Adipose tissue (tissue), 3 donors: ENCODE measurements around the gene PLCH2. TPM values are rescaled to one million over a fixed set of nuclear protein-coding genes. Genes with fewer than 3 reads are reported as not detected.
"Not testable (repeated sequence)": the region's sequence is repeated elsewhere in the genome, so short reads cannot be mapped to it uniquely, and the experiment has no call there.

Experiments
- H3K27ac ChIP-seq: one replicate; pipeline ENCODE4 v1.5.1; 2013; ENCODE audit warnings: low read depth, low read length
- WGBS, 3 donors: extraction: QIAGEN DNeasy Blood & Tissue Kit; methylation state at CpG; one replicate each; pipeline ENCODE4 v1.1.7; 2013; 5-methylcytosine and 5-hydroxymethylcytosine counted together
- polyA plus RNA-seq, 3 donors: library from polyadenylated mRNA; stranded (reverse); fragments of 200-250 nt; gene quantifications; one replicate each; pipeline ENCODE4 v1.2.3, GENCODE V29; 2013
- donor health status: healthy with polysubstance abuse.
- donor health status: Bipolar disorder and iron deficiency.
- donor health status: healthy.

Gene PLCH2
- polyA plus RNA-seq, 3 donors: 0.45 to 2.2 (median 0.62) TPM

DNA sequence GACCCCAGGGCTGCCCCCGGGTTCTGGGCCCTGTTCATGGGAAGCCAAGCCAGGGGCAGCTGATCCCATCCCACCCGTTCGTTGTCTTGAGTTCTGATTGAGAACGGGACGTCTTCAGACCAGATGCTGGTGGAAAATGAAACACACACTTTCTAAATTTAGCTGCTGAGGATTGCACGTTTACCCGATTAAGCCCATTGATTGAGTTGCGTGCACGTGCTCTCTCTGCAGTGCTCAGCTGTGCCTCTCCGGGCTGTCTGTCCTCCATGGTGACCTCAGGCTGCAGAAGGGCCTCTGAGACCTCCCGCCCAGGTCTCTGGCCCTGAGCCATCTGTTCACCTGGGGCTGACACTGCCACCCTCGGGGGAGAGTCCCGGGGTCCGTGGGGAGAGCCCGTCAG is 36.7 kb upstream of the PLCH2 start:
- H3K27ac ChIP-seq: no peak overlapping the region
- 58 to 78% (median 74%) methylated on average over 15 of the region's 15 CpGs for WGBS, 3 donors

DNA sequence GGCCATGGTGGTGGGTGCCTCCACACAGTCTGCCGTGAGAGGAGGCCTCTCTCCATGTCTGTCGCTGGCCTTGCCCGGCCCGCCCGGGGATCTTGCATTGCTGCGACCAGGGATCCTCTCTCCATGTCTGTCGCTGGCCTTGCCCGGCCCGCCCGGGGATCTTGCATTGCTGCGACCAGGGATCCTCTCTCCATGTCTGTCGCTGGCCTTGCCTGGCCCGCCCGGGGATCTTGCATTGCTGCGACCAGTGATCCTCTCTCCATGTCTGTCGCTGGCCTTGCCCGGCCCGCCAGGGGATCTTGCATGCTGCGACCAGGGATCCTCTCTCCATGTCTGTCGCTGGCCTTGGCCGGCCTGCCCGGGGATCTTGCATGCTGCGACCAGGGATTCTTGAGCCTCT is 35.7 kb upstream of the PLCH2 start:
- not testable (repeated sequence) for H3K27ac ChIP-seq
- 73 to 93% (median 90%) methylated on average over 12 to 23 of the region's 23 CpGs for WGBS, 3 donors

DNA sequence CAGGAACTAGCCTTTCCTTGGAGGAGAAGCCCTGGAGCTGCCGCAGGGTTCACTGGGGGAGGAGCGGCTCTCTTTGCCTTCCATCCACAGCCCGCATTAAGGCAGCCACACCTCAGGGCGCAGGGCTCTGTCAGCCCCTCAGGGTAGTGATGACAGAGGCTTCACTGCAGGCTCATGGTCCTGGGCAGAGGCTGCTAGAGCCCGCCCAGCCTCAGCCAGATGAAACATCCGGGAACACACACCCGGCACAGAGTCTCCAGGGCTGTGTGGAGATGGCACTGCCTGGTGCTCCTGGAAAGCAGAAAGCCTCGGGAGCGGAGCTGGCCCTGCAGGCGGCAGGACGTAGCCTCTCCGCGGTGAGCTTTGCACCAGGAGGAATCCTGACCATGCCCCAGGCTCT is 34.3 kb upstream of the PLCH2 start:
- H3K27ac ChIP-seq: no peak overlapping the region
- 53 to 58% (median 58%) methylated on average over 12 to 13 of the region's 13 CpGs for WGBS, 3 donors

DNA sequence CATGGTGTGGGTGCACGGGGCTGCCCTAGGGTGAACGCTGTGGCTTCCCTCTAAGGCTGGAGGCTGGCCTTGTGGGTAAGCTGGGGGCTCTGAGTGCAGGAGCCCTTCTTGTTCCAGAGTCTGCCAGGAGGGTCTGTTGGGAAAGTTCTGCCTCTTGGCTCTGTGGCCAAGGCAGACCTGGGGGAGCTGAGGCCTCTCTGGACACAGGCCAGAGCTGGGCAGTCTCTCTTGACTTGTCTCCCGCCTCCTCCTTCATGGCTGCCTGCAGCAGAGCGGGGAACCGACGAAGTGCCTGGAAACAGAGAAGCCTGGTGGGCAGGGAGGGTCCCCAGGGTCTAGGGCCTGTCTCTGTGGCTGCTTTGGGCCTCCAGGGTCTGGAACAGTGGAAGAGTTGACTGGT is 33.4 kb upstream of the PLCH2 start:
- WGBS, 3 donors: 35 to 53% (median 45%) methylated on average over 6 of the region's 6 CpGs
- no peak overlapping the region for H3K27ac ChIP-seq

DNA sequence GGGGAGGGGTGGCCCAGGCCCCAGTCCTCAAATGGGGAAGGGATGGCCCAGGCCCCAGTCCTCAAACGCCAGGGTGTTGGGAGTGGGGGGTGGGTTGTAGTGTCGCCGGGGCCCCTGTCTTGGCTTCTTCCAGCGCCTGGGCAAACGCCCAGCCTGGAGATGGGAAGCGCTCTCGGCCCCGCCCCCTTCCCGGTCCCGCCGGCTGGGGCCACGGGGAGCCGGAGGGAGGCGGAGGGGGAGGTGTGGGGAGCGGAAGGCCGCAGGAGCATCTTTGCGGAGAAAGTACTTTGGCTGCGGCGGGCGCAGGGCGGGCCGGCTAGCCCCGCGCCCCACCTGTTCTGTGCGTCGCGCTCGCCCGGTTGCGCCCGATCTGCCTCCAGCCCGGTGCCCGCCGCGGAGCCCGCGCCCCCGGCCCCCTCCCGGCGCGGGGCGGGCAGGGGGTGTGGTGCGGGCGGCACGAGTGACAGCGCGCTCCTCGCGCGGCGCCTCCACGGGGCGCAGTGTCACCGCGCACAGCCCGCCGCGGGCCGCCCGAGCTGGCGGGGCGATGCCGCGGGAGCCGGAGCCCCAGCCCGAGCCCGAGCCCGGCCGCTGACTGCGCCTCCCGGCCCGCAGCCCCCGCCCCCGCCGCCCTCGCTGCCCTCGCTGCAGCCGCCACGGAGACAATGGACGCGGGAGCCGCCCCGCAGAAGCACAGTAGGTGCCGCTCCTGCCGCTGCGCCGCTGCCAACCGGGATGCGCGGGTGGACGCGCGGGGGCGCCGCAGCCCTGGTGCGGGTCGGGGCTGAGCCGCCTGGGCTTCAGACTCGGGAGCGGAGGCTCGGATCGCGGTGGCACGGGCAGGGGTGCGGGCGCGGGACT is 32.6 kb upstream of the PLCH2 start:
- 1 to 2% (median 1%) methylated on average over 66 to 106 of the region's 107 CpGs for WGBS, 3 donors

DNA sequence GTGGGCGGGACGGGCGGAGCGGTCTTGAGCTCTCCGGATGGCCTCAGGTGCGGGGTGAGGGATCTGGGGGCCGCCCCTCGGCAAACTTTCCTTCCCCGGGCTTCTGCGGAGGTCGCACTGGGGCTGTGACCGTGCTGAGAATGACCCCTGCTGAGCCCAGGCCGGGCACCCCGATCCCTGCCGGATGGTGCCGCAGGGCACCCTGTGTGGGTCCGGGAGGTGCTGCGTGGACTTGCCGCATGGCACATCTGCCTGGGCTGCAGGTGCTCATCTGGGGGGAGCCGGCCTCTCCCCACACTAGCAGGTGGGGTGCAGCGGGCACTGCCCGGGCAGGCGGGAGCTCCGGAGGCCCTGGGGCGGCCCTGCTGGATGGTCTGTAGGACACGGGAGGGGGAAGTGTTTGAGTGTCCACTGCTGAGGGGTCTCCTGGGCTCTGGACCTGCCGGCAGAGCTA is 31.9 kb upstream of the PLCH2 start:
- WGBS, 3 donors: 31 to 40% (median 36%) methylated on average over 27 of the region's 27 CpGs
- H3K27ac ChIP-seq: no peak overlapping the region

More for the DNA sequence above, 32.6 kb upstream of the PLCH2 start:
- H3K27ac ChIP-seq: no peak overlapping the region

DNA sequence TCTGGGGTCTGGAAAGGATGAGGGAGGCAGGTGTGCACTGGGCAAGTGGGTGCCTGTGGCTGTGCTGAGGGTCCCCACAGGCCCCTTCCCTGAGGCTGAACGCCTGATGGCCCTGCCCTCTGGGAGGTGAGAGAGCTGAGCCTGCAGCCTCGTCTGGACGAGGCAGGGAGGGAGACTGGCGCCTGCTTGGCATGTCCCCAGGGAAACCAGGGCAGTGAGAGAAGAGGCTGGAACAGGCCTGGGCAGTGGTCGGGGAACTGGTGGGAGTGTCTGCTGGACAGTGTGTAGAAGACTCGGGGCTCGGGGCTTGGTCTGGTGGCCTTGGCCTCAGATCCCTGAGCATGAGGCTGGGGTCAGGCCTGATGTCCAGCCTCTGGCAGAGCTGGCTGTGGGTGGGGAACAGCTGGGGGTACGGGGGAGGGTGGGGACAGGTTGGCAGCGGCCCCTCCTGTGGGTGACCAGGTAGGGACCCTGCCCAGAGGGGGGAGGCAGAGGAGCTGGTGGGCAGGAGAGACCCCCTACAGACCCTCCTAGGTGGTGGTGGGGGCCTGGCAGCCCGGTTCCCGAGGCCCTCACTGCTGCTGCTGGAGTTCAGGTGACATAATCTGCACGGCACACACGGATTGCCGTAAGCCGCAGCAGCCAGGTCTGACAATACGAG is 30.8 kb upstream of the PLCH2 start:
- 55 to 73% (median 61%) methylated on average over 16 of the region's 16 CpGs for WGBS, 3 donors
- H3K27ac ChIP-seq: no peak overlapping the region

DNA sequence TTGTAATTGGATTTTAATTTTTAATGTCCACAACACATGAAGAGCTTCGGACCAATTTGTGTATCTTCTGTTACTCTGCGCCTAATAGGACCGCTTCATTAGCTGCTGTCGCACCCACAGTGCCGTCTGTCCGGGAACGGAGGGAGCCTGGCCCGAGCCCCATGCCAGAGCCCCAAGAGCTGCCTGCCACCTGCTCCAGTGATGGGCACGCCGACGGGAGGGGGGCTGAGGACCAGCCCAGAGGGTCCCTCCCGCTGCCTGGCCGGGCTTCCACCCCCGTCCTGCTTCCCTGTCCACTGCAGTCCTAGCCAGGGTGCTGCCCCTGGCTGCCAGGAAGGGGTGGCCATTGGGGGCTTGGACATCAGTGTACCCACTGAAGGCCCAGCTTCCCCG is 30.3 kb upstream of the PLCH2 start:
- H3K27ac ChIP-seq: no peak overlapping the region
- WGBS, 3 donors: 68 to 80% (median 69%) methylated on average over 14 to 15 of the region's 15 CpGs

DNA sequence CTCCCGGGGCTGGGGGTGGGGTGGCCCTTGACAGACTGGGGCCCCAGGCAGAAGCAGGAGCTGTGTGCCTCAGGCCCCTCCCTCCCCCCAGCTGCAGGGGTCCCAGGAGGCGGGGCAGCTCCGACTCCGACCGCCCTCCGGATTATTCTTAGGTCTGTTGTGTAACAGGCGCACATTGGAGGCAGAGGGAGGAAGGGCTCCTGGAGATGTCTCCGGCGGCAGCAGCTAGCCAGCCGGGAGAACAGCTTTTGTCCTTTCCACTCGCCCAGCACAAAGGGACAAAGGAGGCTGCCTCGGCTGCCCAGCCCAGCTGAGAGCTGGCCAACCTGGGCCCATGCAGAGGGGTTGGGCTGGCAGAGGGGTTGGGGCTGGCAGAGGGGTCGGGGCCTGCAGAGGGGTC is 29.7 kb upstream of the PLCH2 start:
- whole genome bisulfite sequencing, 3 donors: 8 to 35% (median 13%) methylated on average over 12 to 13 of the region's 13 CpGs

DNA sequence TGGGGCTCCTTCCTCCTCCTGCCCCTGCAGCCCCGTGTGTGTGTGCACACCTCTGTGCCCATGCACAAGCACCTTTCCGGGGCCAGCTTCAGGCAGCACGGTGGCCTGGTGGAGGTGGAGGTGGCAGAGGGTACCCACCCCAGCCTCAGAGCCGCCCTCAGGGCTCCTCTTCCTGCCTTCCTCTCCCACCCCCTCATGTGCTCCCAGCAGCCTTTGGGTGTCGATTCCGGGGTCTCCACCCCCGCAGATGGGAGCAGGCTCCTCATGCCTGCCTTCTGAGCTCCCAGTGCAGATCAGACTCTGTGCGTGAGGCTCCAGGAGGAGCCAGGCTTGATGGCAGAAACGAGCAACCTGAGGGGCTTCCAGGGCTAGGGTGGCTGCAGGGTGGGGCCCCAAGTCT is 29.2 kb upstream of the PLCH2 start:
- 36 to 55% (median 48%) methylated on average over 8 to 9 of the region's 9 CpGs for WGBS, 3 donors
- no peak overlapping the region for H3K27ac ChIP-seq

More for the DNA sequence above, 29.7 kb upstream of the PLCH2 start:
- no peak overlapping the region for H3K27ac ChIP-seq

DNA sequence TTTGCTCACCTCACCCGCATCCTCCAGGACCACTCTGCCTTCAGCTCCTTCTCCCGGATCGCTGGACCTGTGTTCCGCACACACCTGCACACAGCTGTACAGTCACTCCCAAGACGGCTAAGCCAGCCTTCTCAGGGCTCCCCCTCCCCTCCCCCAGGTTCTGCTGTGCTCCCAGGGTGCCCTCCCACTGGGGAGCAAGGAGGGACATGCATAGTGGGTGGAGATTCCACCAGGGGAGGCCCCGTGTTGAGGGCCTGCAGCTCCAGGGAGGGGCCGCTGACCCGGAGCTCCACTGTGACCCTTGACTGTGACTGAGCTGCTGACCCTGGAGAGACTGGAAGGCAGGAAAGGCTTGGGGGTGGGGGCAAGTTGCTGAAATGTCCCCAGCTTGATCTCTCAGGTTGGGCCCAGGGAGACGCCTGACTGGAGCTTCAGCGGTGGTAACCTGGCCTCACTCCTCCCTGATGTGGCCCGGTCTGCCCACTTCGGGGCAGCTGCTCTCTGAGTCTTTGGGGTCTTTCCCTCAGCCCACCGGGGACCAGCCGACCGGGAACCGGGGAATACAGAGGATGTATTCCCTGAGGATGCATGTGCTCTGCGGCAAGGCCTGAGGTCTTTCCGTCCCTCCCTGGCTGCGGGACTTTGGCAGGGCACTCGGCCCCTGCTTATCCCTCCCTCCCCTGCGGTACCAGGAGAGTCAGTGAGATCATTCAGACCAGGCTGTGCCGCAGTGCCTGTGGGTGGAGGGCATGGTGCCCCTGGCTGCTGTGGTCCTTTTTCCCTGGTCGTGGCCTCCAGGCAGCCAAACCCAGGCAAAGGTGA is 28.6 kb upstream of the PLCH2 start:
- 61 to 72% (median 63%) methylated on average over 23 of the region's 23 CpGs for WGBS, 3 donors
- H3K27ac ChIP-seq: no peak overlapping the region

DNA sequence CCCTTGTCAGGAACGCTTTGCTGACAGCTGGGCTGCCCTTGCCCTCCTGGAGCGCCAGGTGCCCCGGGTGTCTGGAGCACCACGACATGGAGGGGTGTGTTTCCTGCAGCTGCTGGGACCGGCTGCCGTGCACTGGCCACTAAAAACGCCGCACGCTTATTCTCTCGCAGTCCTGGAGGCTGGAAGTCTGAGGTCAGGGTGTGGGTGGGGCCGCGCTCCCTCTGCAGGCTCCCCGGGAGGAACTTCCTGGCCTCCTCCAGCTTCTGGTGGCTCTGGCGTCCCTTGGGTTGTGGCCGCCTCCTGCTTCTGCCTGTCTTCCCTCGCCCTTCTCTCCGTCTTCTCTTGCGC is 28.0 kb upstream of the PLCH2 start:
- no peak overlapping the region for H3K27ac ChIP-seq
- 35 to 58% (median 42%) methylated on average over 18 of the region's 18 CpGs for WGBS, 3 donors

DNA sequence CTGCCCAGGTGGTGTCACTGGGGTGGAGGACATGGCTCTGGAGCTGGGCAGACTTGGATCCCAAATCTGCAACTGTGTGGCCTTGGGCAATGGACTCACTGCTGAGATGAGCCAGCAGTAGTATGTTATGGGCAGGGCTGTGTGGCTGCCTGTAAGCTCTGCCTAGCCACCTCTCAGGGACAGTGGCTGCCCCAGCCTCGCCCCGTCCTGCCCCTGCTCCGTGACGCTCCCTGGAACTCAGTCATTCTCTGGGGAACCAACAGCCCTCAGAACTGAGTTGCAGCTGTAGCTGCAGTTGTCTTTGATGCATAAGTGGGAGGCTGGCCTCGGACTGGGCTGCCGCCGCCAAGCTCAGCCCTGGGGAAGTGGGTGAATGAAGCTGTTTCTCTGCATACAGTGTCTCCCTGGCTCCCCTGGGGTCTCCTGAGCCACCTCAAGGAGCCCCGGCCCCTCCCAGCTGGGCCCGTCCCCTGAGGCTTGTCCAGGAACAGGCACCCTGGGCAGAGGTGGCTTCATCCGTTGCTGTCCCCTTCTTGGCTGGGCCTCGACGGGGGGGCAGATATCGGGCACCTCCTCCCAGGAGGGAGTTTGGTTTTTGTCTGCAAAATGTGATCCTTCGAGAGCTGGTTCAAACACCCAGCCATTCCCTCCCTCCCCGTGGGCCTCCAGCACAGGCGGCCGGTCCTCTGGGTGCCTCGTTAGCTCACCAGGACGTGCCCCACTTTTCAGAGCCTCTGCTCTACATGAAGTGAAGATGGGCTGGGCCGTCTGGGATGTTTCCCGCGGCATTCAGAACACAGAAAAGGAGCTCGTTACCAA is 26.2 kb upstream of the PLCH2 start:
- H3K27ac ChIP-seq: no peak overlapping the region
- WGBS, 3 donors: 56 to 73% (median 61%) methylated on average over 23 of the region's 23 CpGs

DNA sequence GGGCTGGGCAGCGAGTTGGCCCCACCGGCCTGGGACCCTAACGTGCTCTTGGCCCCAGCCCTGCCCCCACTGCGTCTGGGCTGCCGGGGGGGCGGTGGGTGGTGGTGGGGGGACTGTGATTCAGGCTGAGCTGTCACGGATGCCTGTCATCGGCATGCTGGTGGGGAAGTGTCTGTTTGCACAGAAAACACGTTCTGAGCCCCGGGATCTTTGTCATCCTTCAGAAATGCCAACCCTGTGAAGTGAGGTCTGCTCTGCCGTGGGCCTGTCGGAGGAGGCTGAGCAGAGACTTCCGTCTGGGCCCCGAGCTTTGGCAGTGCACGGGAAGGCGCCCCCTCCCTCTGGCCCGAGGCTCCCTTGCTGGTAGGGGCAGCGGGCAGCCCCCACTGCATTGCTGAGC is 24.3 kb upstream of the PLCH2 start:
- 20 to 33% (median 28%) methylated on average over 18 of the region's 18 CpGs for WGBS, 3 donors
- H3K27ac ChIP-seq: no peak overlapping the region

DNA sequence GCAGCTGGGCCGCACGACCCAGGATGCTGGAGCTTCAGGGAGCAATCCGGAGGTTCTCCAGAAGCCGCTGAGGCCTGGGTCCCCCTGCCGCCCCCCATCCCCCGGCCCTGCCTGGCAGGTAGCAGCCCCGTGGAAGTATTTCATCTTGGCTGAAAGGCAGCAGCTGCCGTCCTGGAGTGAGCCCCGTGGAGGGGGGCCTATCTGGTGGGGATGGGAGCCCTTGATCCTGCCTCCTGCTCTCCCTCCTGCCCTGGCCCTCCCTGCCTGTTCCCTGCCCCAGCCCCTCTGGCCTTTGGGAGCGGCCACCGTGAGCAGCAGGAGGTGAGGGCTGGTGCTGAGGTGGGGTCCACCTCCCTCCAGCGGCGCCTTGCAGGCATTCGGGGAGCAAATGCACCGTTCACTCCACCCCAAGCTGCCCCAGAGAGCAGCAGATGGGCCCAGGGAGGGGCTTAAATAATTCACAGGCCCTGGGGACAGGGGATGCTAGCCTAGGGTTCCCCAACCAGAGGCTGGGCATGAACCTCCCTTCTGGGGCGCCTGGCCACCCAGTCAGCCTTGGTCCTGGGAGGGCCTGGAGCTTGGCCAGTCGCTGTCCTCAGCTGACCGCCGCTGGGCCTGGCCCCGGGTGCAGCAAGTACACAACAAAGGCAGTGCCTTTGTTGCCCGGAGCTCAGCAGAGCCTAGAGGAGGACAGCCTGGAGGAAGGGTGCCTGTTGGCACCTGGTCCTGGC is 23.7 kb upstream of the PLCH2 start:
- no peak overlapping the region for H3K27ac ChIP-seq
- 33 to 54% (median 47%) methylated on average over 17 to 21 of the region's 21 CpGs for WGBS, 3 donors

DNA sequence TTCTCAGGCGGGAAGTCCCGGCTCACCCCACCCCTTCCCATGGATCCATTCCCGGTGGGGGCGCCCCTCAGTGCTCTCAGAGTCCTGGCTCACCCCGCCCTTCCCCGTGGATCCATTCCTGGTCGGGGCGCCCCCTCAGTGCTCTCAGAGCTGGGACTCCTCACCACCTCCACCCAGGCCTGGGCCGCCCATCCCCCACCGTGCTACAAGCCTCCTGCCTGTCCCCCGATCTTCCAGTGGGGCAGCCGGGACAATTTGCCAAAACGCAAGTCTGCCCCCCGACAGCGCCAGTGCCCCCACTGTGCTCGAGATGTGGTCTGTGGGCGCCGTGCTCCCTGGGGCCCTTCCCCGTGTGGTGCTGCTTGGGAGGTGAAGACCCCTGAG is 23.2 kb upstream of the PLCH2 start:
- 65 to 75% (median 69%) methylated on average over 19 of the region's 19 CpGs for WGBS, 3 donors
- no peak overlapping the region for H3K27ac ChIP-seq

DNA sequence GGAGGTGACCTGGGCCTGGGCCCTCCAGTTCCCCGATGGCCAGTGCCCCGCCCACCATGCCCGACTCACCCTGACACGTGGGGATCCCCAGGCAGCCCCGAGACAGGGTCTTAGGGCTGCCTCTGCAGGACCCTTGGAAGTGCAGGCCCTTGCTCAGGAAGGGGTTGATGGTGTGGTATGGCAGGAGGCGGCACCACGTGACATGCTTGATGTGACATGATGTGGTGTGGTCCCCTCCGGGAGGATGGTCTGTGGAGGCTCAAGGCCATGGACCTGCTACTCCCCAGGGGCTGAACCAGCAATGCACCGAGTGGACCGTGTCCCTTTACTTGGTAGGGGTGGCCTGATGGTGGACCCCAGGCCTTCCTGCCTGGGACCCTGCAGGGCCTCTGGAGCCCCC is 21.9 kb upstream of the PLCH2 start:
- H3K27ac ChIP-seq: no peak overlapping the region
- 72 to 85% (median 81%) methylated on average over 6 to 10 of the region's 10 CpGs for WGBS, 3 donors

DNA sequence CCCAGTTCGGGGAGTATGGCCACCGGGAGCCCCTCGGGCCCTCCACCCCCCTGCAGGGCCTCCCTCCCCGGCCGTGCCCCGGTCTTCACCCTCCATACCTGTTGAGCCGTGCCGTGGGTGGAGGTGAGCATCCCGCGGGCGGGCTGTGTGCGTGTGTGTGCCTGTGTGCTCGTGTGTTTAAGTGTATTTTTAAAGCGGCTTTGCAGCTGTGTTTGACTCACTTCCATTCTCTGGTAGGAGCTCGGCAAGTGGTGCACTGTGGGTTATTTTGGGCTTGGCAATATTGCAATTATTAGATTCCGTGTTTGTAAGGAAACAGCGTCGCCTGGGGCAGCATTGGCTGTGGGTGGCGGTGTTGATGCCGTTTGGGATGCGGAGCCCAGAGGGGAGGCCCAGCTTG is 20.3 kb upstream of the PLCH2 start:
- WGBS, 3 donors: 59 to 64% (median 63%) methylated on average over 20 to 21 of the region's 21 CpGs
- no peak overlapping the region for H3K27ac ChIP-seq
